Gastroesophageal sphincter (tissue), 3 donors: Measurements from ENCODE around the gene MOB3A.

Experiments
- EP300 ChIP-seq: sonication (generic); formaldehyde crosslinking; IDR thresholded peaks from one replicate; pipeline ENCODE4 v1.6.1; 2017; ENCODE audit warnings: antibody characterized with exemption, mild to moderate bottlenecking
- POLR2A ChIP-seq, 2 donors: fragments of 450-650 bp; IDR thresholded peaks; one replicate each; pipeline ENCODE4 v1.6.1; 2017; ENCODE audit warnings: antibody characterized with exemption in 2 of 2, mild to moderate bottlenecking in 2 of 2, moderate library complexity in 1 of 2
- POLR2AphosphoS5 ChIP-seq: sonication (generic); formaldehyde crosslinking; IDR thresholded peaks from one replicate; pipeline ENCODE4 v1.6.1; 2017; ENCODE audit warnings: antibody characterized with exemption
- TF ChIP-seq, protein P1 (sequence below), 4 experiments: fragments of 200-600 bp in 2 of 4; fragments of 450-650 bp in 2 of 4; sonication (generic) in 1 of 4; IDR thresholded peaks; one replicate each; pipeline ENCODE4 v1.5.1; 2017 to 2019; ENCODE audit warnings: antibody characterized with exemption in 4 of 4, mild to moderate bottlenecking in 2 of 4, moderate library complexity in 2 of 4

DNA sequence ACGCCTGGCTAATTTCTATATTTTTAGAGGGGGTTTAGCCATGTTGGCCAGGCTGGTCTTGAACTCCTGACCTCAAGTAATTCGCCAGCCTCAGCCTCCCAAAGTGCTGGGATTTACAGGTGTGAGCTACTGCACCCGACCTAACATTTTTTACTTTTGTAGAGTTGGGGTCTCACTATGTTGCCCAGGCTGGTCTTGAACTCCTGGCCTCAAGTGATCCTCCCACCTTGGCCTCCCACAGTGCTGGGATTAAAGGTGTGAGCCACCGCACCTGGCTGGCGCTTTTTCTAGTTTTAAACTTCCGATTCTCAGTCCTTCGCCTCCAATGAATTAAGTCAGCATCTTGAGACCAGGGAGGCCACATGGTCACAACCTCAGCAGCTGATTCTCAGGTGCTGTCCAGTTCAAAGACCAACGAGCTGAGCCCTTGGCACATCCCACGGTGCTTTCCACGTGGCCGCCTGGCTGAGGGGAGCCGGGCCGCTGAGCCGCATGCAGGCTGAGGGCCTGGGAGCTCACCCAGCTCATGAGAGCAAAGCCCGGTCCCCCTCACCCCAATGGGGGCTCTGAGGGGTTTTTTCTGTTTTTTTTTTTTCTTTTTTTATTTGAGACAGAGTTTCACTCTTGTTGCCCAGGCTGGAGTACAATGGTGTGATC is 46.2 kb upstream of the MOB3A start:
- TF ChIP-seq POLR2A (IDR thresholded peaks at IDR 0.05) (no peak), POLR2AphosphoS5 (no peak), EP300 (no peak)
- TF ChIP-seq, protein P1, sequence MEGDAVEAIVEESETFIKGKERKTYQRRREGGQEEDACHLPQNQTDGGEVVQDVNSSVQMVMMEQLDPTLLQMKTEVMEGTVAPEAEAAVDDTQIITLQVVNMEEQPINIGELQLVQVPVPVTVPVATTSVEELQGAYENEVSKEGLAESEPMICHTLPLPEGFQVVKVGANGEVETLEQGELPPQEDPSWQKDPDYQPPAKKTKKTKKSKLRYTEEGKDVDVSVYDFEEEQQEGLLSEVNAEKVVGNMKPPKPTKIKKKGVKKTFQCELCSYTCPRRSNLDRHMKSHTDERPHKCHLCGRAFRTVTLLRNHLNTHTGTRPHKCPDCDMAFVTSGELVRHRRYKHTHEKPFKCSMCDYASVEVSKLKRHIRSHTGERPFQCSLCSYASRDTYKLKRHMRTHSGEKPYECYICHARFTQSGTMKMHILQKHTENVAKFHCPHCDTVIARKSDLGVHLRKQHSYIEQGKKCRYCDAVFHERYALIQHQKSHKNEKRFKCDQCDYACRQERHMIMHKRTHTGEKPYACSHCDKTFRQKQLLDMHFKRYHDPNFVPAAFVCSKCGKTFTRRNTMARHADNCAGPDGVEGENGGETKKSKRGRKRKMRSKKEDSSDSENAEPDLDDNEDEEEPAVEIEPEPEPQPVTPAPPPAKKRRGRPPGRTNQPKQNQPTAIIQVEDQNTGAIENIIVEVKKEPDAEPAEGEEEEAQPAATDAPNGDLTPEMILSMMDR (IDR thresholded peaks at IDR 0.05): no peak
